AG04450 (cell line): ENCODE results near the gene KMT2E. TPM values are rescaled to one million over a fixed set of nuclear protein-coding genes. Genes with fewer than 3 reads are reported as not detected.
A peak's percentile ranks its signal among the peaks of the same experiment; 100 is the strongest.

Experiments
- CTCF ChIA-PET: fragments of 300-600, 350-600 bp; formaldehyde crosslinking; extraction: SDS; loops from one replicate; lab custom pipeline; 2022; ENCODE audit warnings: antibody characterized with exemption, inconsistent platforms; lab: Charles Lee
- POLR2A ChIA-PET: fragments of 350-600 bp; formaldehyde crosslinking; extraction: SDS; loops from one replicate; lab custom pipeline; 2021; ENCODE audit warnings: antibody characterized with exemption, inconsistent platforms; lab: Yijun Ruan, JAX
- DNase-seq: peaks from one replicate; pipeline ENCODE4 v3.0.0-alpha.2; 2011; ENCODE audit warnings: low read depth, low spot score
- H3K27ac ChIP-seq: one replicate; pipeline ENCODE4 v1.5.1; 2012; ENCODE audit warnings: low read depth, low read length, control low read depth
- H3K27me3 ChIP-seq: one replicate; pipeline ENCODE4 v1.6.0; 2012; ENCODE audit warnings: low read length; ENCODE audit not compliant: control insufficient read depth, insufficient read depth
- H3K4me3 ChIP-seq: 2 replicates; pipeline ENCODE4 v1.5.1; 2011; ENCODE audit warnings: mild to moderate bottlenecking, low read depth, low read length, control low read depth
- H3K9me3 ChIP-seq: 2 replicates; pipeline ENCODE4 v1.5.1; 2012; ENCODE audit warnings: low read length; ENCODE audit not compliant: control insufficient read depth, insufficient read depth
- CTCF ChIP-seq: IDR thresholded peaks from 2 replicates; pipeline ENCODE4 v1.5.1; 2011; ENCODE audit warnings: low read depth, low read length, control low read depth, inconsistent platforms
- polyA plus RNA-seq: library from polyadenylated mRNA; depleted of rRNA; stranded (reverse); fragments of >200 nt; gene quantifications from 2 replicates; pipeline ENCODE4 v1.2.3, GENCODE V29; 2011

The KMT2E gene
- polyA plus RNA-seq, 1 experiment, result 13.8 TPM

GRCh38 chr7:104978460-104978859, 35.5 kb upstream of the KMT2E start:
- Histone ChIP-seq H3K27me3 (no peaks in the 10 kb centered on the region), H3K4me3 (no peak overlapping the region), H3K9me3 (no peaks in the 10 kb centered on the region), H3K27ac (no peak overlapping the region)
- ChIA-PET POLR2A (interaction anchor here (0.7 to 1.4 kb wide), 3 partner anchors 34 to 51 kb away, joined by 3 to 6 read pairs (median 3); no protein-coding TSS in a partner anchor), CTCF (interaction anchor here (0.8 to 3.7 kb wide), 3 partner anchors 10 to 56 kb away, joined by 3 to 27 read pairs (median 11); no protein-coding TSS in a partner anchor)
- no peak for DNase-seq
- no peak for TF ChIP-seq CTCF

DNA sequence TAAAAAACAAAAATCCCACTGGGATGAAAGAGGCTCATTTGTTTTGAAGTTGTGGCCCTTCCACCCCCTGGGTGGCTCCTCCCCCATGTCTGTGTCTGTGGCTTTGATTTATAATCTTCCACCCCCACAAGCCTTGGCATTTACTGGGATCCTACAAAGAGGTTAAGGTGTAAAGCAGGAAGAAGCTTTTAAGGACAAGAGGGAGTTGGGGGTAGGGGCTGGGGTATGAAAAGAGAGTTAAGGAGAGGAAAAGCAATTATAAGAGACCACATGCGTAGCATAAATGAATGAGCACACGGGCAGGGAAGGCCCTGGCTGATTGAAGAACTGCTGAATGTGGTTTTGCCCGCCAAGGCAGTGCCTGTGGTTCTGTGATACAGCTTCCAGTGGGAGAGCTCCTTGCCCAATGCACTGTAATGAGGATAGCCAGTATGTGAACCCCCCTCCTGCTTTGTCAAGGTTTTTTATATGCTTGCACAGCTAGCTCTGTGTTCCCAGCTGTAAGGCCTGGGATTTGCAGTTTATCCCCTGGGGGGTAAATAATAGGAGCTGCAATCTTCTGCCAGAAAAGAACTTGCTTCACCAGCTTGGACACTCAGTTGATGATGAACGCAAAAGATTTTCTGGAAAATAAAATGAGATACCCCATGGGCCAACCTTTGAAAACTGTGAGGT, 34.7 kb upstream of the KMT2E start:
- H3K27me3 ChIP-seq, result no peaks in the 10 kb centered on the region
- no peak for TF ChIP-seq CTCF
- H3K27ac ChIP-seq, result peak overlapping the region; percentile 59
- no peak overlapping the region for H3K4me3 ChIP-seq
- H3K9me3 ChIP-seq, result no peaks in the 10 kb centered on the region
- CTCF ChIA-PET, result interaction anchor here (0.7 to 3.7 kb wide), 6 partner anchors 11 to 96 kb away, joined by 3 to 41 read pairs (median 16); no protein-coding TSS in a partner anchor
- POLR2A ChIA-PET, result interaction anchor here (1.2 to 1.4 kb wide), 2 partner anchors 33 to 34 kb away, joined by 3 to 6 read pairs; no protein-coding TSS in a partner anchor
- no peak for DNase-seq

DNA sequence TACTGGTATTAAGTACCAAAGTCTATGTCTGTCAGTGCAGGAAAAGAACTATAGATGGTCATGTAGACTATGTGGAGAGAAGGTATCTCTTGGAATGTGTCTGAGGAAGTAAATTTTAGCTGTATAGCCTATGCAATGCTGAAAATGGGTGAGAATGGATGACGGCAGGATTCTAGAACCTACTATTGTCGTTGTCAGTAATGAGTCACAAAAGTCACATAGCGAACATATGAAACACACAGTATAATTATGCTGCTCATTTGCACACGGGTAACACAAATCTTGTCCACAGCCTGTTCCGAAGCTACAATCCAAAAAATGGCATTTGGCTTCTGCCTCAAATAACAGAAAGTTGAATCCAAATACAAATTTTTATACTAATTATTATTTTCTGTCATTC, 33.6 kb upstream of the KMT2E start:
- POLR2A ChIA-PET, result interaction anchor here (0.8 to 1.7 kb wide), 5 partner anchors 27 to 408 kb away, joined by 3 to 8 read pairs (median 5); partner anchors contain the start of gene SRPK2
- CTCF ChIA-PET, result interaction anchor here (0.5 to 4.3 kb wide), 26 partner anchors 9 to 475 kb away, joined by 3 to 41 read pairs (median 7); no protein-coding TSS in a partner anchor
- H3K4me3 ChIP-seq, result no peak overlapping the region
- no peaks in the 10 kb centered on the region for H3K27me3 ChIP-seq
- TF ChIP-seq CTCF, result no peak
- no peak for DNase-seq
- no peaks in the 10 kb centered on the region for H3K9me3 ChIP-seq
- no peak overlapping the region for H3K27ac ChIP-seq

DNA sequence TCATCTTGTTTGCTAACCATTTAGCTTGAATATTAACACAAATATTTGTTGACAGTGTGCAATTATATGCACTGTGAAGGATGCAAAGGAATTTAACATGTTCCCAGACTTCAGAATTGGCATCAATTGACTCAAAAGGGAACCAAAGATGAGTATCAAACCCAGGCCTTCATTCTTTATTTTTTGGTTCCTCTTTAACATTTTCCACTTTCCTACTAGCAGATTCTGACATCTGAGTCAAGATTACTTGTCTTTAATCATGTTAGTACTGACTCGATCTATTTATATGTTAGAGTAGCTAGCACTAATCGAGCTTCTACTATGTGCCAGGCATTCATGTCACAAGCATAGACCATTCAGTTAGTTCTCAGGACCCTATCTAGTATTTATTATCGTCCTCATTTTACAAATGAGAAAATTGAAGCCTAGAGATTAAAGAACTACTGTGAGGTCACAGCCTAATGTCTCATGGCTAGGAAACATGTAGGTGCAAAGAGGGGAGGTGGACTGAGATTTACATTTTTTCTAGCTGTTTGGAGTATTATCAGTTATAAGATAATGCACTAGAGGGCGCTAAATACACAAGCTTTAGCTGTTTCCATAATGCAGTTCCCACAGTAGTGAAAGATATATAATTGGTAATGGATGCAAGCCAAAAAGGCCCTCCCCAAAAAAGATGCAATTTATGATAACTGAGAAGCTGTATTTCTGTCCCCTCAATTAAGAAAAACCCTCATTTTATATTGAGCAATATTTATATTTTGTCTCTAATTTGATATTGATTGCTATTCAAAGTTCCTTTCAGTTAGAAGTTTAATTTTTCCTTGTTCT, 32.9 kb upstream of the KMT2E start:
- peak; percentile 74 for TF ChIP-seq CTCF
- Histone ChIP-seq H3K27me3 (no peaks in the 10 kb centered on the region), H3K4me3 (no peak overlapping the region), H3K9me3 (no peaks in the 10 kb centered on the region), H3K27ac (no peak overlapping the region)
- no peak for DNase-seq
- POLR2A ChIA-PET, result interaction anchor here (0.8 to 1.7 kb wide), 5 partner anchors 26 to 408 kb away, joined by 3 to 8 read pairs (median 5); partner anchors contain the start of gene SRPK2
- CTCF ChIA-PET, result interaction anchor here (0.5 to 4.3 kb wide), 38 partner anchors 9 to 551 kb away, joined by 3 to 41 read pairs (median 6); partner anchors contain the start of gene RINT1
